ENCODE data around the gene UBR3. TPM values are rescaled to one million over a fixed set of nuclear protein-coding genes. Genes with fewer than 3 reads are reported as not detected.

Gene UBR3
- total RNA-seq, 1 donor from 2014 or later, result 29.5 TPM

GRCh38 chr2:169964740-169965139, 137.5 kb downstream of the UBR3 start:
- no peak for TF ChIP-seq CTCF (conservative IDR thresholded peaks at IDR 0.05)
- no peaks in the 10 kb centered on the region for H3K27me3 Mint-ChIP-seq (ENCODE audit: low read depth)

GRCh38 chr2:169965495-169965894, 138.2 kb downstream of the UBR3 start:
- no peaks in the 10 kb centered on the region for H3K4me1 Mint-ChIP-seq
- H3K4me3 Mint-ChIP-seq, result no peak overlapping the region
- H3K27me3 Mint-ChIP-seq (ENCODE audit: low read depth), result no peaks in the 10 kb centered on the region
- peaks cover 2% of the 10 kb centered on the region for H3K9me3 Mint-ChIP-seq
- H3K36me3 Mint-ChIP-seq (ENCODE audit: low read depth), result peaks cover 24% of the 10 kb centered on the region
- TF ChIP-seq CTCF (conservative IDR thresholded peaks at IDR 0.05), result no peak
- no peak for DNase-seq (ENCODE audit: low read depth, low spot score)
- H3K27ac Mint-ChIP-seq (ENCODE audit: unreplicated experiment), result no peak overlapping the region

More at GRCh38 chr2:169964740-169965139, 137.5 kb downstream of the UBR3 start:
- no peak for DNase-seq (ENCODE audit: low read depth, low spot score)
- H3K4me1 Mint-ChIP-seq, result no peaks in the 10 kb centered on the region
- H3K36me3 Mint-ChIP-seq (ENCODE audit: low read depth), result peaks cover 21% of the 10 kb centered on the region
- no peak overlapping the region for H3K27ac Mint-ChIP-seq (ENCODE audit: unreplicated experiment)
- H3K4me3 Mint-ChIP-seq, result no peak overlapping the region
- peaks cover 2% of the 10 kb centered on the region for H3K9me3 Mint-ChIP-seq

- H3K27ac Mint-ChIP-seq (ENCODE audit: unreplicated experiment), result no peak overlapping the region
- peaks cover 2% of the 10 kb centered on the region for H3K9me3 Mint-ChIP-seq
- H3K27me3 Mint-ChIP-seq (ENCODE audit: low read depth), result no peaks in the 10 kb centered on the region
- H3K36me3 Mint-ChIP-seq (ENCODE audit: low read depth), result peaks cover 21% of the 10 kb centered on the region
- no peaks in the 10 kb centered on the region for H3K4me1 Mint-ChIP-seq
- no peak for DNase-seq (ENCODE audit: low read depth, low spot score)
- H3K4me3 Mint-ChIP-seq, result no peak overlapping the region
- TF ChIP-seq CTCF (conservative IDR thresholded peaks at IDR 0.05), result no peak
Measured at GRCh38 chr2:169966454-169966853, 139.2 kb downstream of the UBR3 start.

GRCh38 chr2:169968743-169969142, 141.5 kb downstream of the UBR3 start:
- Mint-ChIP-seq H3K27me3 (ENCODE audit: low read depth) (no peaks in the 10 kb centered on the region), H3K9me3 (peaks cover 4% of the 10 kb centered on the region), H3K27ac (ENCODE audit: unreplicated experiment) (no peak overlapping the region)

GRCh38 chr2:169975221-169975620, 148.0 kb downstream of the UBR3 start:
- Mint-ChIP-seq H3K9me3 (peaks cover 31% of the 10 kb centered on the region), H3K27me3 (ENCODE audit: low read depth) (no peaks in the 10 kb centered on the region), H3K4me1 (no peaks in the 10 kb centered on the region), H3K27ac (ENCODE audit: unreplicated experiment) (no peak overlapping the region), H3K36me3 (ENCODE audit: low read depth) (peaks cover 56% of the 10 kb centered on the region), H3K4me3 (no peak overlapping the region)
- no peak for DNase-seq (ENCODE audit: low read depth, low spot score)
- TF ChIP-seq CTCF (conservative IDR thresholded peaks at IDR 0.05), result no peak

More at GRCh38 chr2:169968743-169969142, 141.5 kb downstream of the UBR3 start:
- Mint-ChIP-seq H3K4me3 (no peak overlapping the region), H3K36me3 (ENCODE audit: low read depth) (peaks cover 27% of the 10 kb centered on the region), H3K4me1 (no peaks in the 10 kb centered on the region)
- no peak for TF ChIP-seq CTCF (conservative IDR thresholded peaks at IDR 0.05)
- no peak for DNase-seq (ENCODE audit: low read depth, low spot score)
